H9 (cell line): ENCODE data around the gene SLC24A4. TPM values are rescaled to one million over a fixed set of nuclear protein-coding genes. Genes with fewer than 3 reads are reported as not detected.
A peak's percentile ranks its signal among the peaks of the same experiment; 100 is the strongest.

Source experiments
- DNase-seq: peaks from one replicate; pipeline ENCODE4 v3.0.0-alpha.2; 2017
- H2AFZ ChIP-seq: one replicate; pipeline ENCODE4 v1.6.1; 2013; ENCODE audit warnings: mild to moderate bottlenecking, low read length, control low read depth, moderate library complexity
- H2AK5ac ChIP-seq: 2 replicates; pipeline ENCODE4 v1.6.1; 2013; ENCODE audit warnings: low read length, control low read depth, mixed read lengths; ENCODE audit not compliant: insufficient read length
- H2BK120ac ChIP-seq: one replicate; pipeline ENCODE4 v1.6.1; 2013; ENCODE audit warnings: low read depth, mild to moderate bottlenecking, low read length, control low read depth, inconsistent platforms; ENCODE audit not compliant: poor library complexity, severe bottlenecking
- H2BK12ac ChIP-seq: 2 replicates; pipeline ENCODE4 v1.6.1; 2013; ENCODE audit warnings: low read length, control low read depth, mixed read lengths, low read depth; ENCODE audit not compliant: insufficient read length
- H2BK15ac ChIP-seq: 2 replicates; pipeline ENCODE4 v1.6.1; 2013; ENCODE audit warnings: low read depth, low read length, control low read depth
- H2BK20ac ChIP-seq: one replicate; pipeline ENCODE4 v1.6.1; 2013; ENCODE audit warnings: low read depth, mild to moderate bottlenecking, low read length, control low read depth, inconsistent platforms; ENCODE audit not compliant: poor library complexity, severe bottlenecking
- H2BK5ac ChIP-seq: 2 replicates; pipeline ENCODE4 v1.6.1; 2013; ENCODE audit warnings: low read length, control low read depth, mixed read lengths; ENCODE audit not compliant: insufficient read length
- H3K14ac ChIP-seq: 2 replicates; pipeline ENCODE4 v1.6.1; 2013; ENCODE audit warnings: low read length, control low read depth; ENCODE audit not compliant: insufficient read depth
- H3K18ac ChIP-seq: 2 replicates; pipeline ENCODE4 v1.6.1; 2013; ENCODE audit warnings: low read depth, mild to moderate bottlenecking, mixed read lengths, low read length, control low read depth; ENCODE audit not compliant: insufficient read length
- H3K23ac ChIP-seq: 2 replicates; pipeline ENCODE4 v1.6.1; 2013; ENCODE audit warnings: low read length, control low read depth, mixed read lengths, low read depth; ENCODE audit not compliant: insufficient read length
- H3K23me2 ChIP-seq: 2 replicates; pipeline ENCODE4 v1.6.1; 2013; ENCODE audit warnings: low read depth, mild to moderate bottlenecking, mixed read lengths, low read length, control low read depth; ENCODE audit not compliant: insufficient read length, poor library complexity, severe bottlenecking
- H3K27ac ChIP-seq: 2 replicates; pipeline ENCODE4 v1.5.1; 2013; ENCODE audit warnings: low read length, control low read depth, mixed read lengths, low read depth; ENCODE audit not compliant: insufficient read length
- H3K27me3 ChIP-seq: 2 replicates; pipeline ENCODE4 v1.6.1; 2013; ENCODE audit warnings: low read length, control low read depth, inconsistent platforms; ENCODE audit not compliant: insufficient read depth
- H3K4ac ChIP-seq: 2 replicates; pipeline ENCODE4 v1.6.1; 2013; ENCODE audit warnings: low read depth, mild to moderate bottlenecking, control low read depth, inconsistent platforms, low read length, moderate library complexity
- H3K4me1 ChIP-seq: 2 replicates; pipeline ENCODE4 v1.6.1; 2013; ENCODE audit warnings: low read length, control low read depth, inconsistent platforms; ENCODE audit not compliant: insufficient read depth
- H3K4me2 ChIP-seq: 2 replicates; pipeline ENCODE4 v1.6.1; 2013; ENCODE audit warnings: low read length, control low read depth, mixed read lengths; ENCODE audit not compliant: insufficient read length, insufficient read depth
- H3K56ac ChIP-seq: 2 replicates; pipeline ENCODE4 v1.6.1; 2013; ENCODE audit warnings: low read depth, mild to moderate bottlenecking, mixed read lengths, low read length, control low read depth; ENCODE audit not compliant: insufficient read length
- H3K79me1 ChIP-seq: 2 replicates; pipeline ENCODE4 v1.6.1; 2013; ENCODE audit warnings: low read depth, mild to moderate bottlenecking, moderate library complexity, low read length, control low read depth, inconsistent platforms; ENCODE audit not compliant: insufficient read depth, poor library complexity, severe bottlenecking
- H3K79me2 ChIP-seq: 2 replicates; pipeline ENCODE4 v1.6.1; 2013; ENCODE audit warnings: low read length, control low read depth, inconsistent platforms; ENCODE audit not compliant: insufficient read depth
- H3K9ac ChIP-seq: 2 replicates; pipeline ENCODE4 v1.6.1; 2013; ENCODE audit warnings: low read length, control low read depth, mixed read lengths; ENCODE audit not compliant: insufficient read length; ENCODE audit errors: extremely low read depth
- H3K9me3 ChIP-seq: one replicate; pipeline ENCODE4 v1.6.1; 2013; ENCODE audit warnings: low read depth, low read length, inconsistent platforms; ENCODE audit not compliant: control insufficient read depth
- H3T11ph ChIP-seq: one replicate; pipeline ENCODE4 v1.6.1; 2013; ENCODE audit warnings: mild to moderate bottlenecking, low read length, control low read depth, inconsistent platforms
- H4K20me1 ChIP-seq: one replicate; pipeline ENCODE4 v1.6.1; 2013; ENCODE audit not compliant: control insufficient read depth, insufficient read length, insufficient read depth
- H4K5ac ChIP-seq: 2 replicates; pipeline ENCODE4 v1.6.1; 2013; ENCODE audit warnings: low read depth, mild to moderate bottlenecking, mixed read lengths, low read length, control low read depth; ENCODE audit not compliant: insufficient read length
- H4K8ac ChIP-seq: replicated peaks from 2 replicates; pipeline ENCODE4 v1.6.1; 2013; ENCODE audit warnings: low read length, control low read depth, mixed read lengths, low read depth; ENCODE audit not compliant: insufficient read length
- H4K91ac ChIP-seq: 2 replicates; pipeline ENCODE4 v1.6.1; 2013; ENCODE audit warnings: low read depth, mild to moderate bottlenecking, moderate library complexity, mixed read lengths, low read length, control low read depth; ENCODE audit not compliant: insufficient read length
- H3K27ac Mint-ChIP-seq, 3 experiments: 2 replicates in 2 of 3; 3 replicates in 1 of 3; pipeline ENCODE4 v1.8.0; 2020 to 2021; ENCODE audit warnings: mixed read lengths in 3 of 3, mild to moderate bottlenecking in 1 of 3, moderate library complexity in 1 of 3
- H3K27me3 Mint-ChIP-seq: 2 replicates; pipeline ENCODE4 v1.8.0; 2021; ENCODE audit warnings: low read depth, mild to moderate bottlenecking, moderate library complexity, mixed read lengths
- H3K36me3 Mint-ChIP-seq, 3 experiments: 2 replicates in 2 of 3; 3 replicates in 1 of 3; pipeline ENCODE4 v1.8.0; 2020 to 2021; ENCODE audit warnings: low read depth in 3 of 3, mixed read lengths in 3 of 3; ENCODE audit not compliant: insufficient read depth in 1 of 3
- H3K4me1 Mint-ChIP-seq, 2 experiments: 2 replicates each; pipeline ENCODE4 v1.8.0; 2020; ENCODE audit warnings: mixed read lengths in 2 of 2
- H3K4me3 Mint-ChIP-seq, 2 experiments: 2 replicates in 1 of 2; 3 replicates in 1 of 2; pipeline ENCODE4 v1.8.0; 2020 to 2021; ENCODE audit warnings: mild to moderate bottlenecking in 2 of 2, mixed read lengths in 2 of 2, moderate library complexity in 1 of 2
- H3K9me3 Mint-ChIP-seq, 2 experiments: 2 replicates in 1 of 2; 3 replicates in 1 of 2; pipeline ENCODE4 v1.8.0; 2020; ENCODE audit warnings: mild to moderate bottlenecking in 2 of 2, mixed read lengths in 2 of 2, moderate library complexity in 1 of 2
- WGBS: extraction: QIAGEN DNeasy Blood & Tissue Kit; methylation state at CpG from one replicate; pipeline ENCODE4 v1.1.7; 2013; ENCODE audit warnings: missing lambda C conversion rate, low lambda C conversion rate, mixed read lengths; ENCODE audit not compliant: insufficient read length; ENCODE audit errors: extremely low coverage; 5-methylcytosine and 5-hydroxymethylcytosine counted together
- total RNA-seq: library from RNA; stranded (reverse); gene quantifications from 2 replicates; pipeline ENCODE4 v1.2.1, GENCODE V29; 2021
- TF ChIP-seq, protein P1 (sequence below): fragments of 200-600 bp; sonication (generic); conservative IDR thresholded peaks from 3 replicates; pipeline ENCODE4 v1.8.0; 2021; ENCODE audit warnings: antibody characterized with exemption, mild to moderate bottlenecking

The SLC24A4 gene
- total RNA-seq, 1 experiment from 2014 or later = 0.24 TPM

DNA sequence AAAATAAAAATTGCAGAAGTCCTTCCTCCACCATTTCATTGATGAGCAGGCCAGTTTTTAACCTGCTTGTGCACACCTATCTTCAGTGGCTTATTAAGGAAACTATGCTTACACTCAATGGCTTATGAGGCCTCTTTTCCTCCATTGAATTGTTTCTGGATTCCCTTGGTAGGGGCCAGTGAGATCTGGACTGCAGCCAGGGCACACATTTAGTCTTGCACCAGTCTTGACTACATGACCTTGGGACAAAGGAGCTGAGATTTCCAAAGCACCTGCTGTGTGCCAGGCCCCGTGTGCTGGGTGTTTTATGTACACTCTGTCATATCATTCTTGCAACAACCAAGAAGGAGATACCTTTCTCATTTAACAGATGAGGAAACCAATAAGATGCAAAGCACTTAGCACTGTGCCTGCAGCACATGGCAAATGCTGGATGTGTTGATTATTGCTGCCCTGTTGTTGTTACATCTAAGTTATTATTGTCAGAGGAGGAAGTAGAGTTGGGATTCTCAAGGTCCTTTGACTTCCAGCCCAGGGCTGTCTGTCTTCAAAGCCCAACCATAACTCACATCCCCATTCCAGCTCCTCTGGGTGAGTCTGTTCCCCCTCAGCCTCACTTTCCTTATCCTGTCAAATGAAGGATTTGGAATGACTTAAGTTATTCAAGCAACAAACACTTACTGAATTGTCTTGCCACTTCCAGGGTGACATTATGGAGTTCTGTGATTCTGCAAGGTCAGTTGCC, 159.0 kb downstream of the SLC24A4 start:
- H4K91ac ChIP-seq = no peak overlapping the region
- H3K18ac ChIP-seq = no peak overlapping the region
- no peak overlapping the region for H3K27ac ChIP-seq
- no peak overlapping the region for H3T11ph ChIP-seq
- Mint-ChIP-seq H3K27me3 (peaks cover 36% of the 10 kb centered on the region), H3K27ac (no peak overlapping the region), H3K4me1 (peaks cover under 1 to 8% of the 10 kb centered on the region in 2 experiments; a peak in 2 of 4 replicates), H3K9me3 (no peaks in the 10 kb centered on the region), H3K4me3 (no peak overlapping the region), H3K36me3 (no peaks in the 10 kb centered on the region)
- H3K4me2 ChIP-seq = no peak overlapping the region
- H3K4ac ChIP-seq = no peak overlapping the region
- no peak overlapping the region for H2BK20ac ChIP-seq
- no peaks in the 10 kb centered on the region; the same call in 1 of the 2 replicates for H3K27me3 ChIP-seq
- H2BK120ac ChIP-seq = no peak overlapping the region
- H2AFZ ChIP-seq = no peak overlapping the region
- WGBS = no CpG with 5 or more reads among the region's 1 CpG
- H3K79me2 ChIP-seq = no peaks in the 10 kb centered on the region
- H2BK5ac ChIP-seq = no peak overlapping the region
- H3K4me1 ChIP-seq = no peaks in the 10 kb centered on the region
- no peak overlapping the region for H4K8ac ChIP-seq
- TF ChIP-seq, protein P1, sequence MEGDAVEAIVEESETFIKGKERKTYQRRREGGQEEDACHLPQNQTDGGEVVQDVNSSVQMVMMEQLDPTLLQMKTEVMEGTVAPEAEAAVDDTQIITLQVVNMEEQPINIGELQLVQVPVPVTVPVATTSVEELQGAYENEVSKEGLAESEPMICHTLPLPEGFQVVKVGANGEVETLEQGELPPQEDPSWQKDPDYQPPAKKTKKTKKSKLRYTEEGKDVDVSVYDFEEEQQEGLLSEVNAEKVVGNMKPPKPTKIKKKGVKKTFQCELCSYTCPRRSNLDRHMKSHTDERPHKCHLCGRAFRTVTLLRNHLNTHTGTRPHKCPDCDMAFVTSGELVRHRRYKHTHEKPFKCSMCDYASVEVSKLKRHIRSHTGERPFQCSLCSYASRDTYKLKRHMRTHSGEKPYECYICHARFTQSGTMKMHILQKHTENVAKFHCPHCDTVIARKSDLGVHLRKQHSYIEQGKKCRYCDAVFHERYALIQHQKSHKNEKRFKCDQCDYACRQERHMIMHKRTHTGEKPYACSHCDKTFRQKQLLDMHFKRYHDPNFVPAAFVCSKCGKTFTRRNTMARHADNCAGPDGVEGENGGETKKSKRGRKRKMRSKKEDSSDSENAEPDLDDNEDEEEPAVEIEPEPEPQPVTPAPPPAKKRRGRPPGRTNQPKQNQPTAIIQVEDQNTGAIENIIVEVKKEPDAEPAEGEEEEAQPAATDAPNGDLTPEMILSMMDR = no peak
- no peaks in the 10 kb centered on the region for H3K23me2 ChIP-seq
- H2BK15ac ChIP-seq = no peak overlapping the region
- no peak overlapping the region for H2BK12ac ChIP-seq
- no peak overlapping the region for H3K9ac ChIP-seq
- no peak overlapping the region for H3K14ac ChIP-seq
- no peak overlapping the region for H3K56ac ChIP-seq
- DNase-seq = peak; percentile 12
- H4K5ac ChIP-seq = no peak overlapping the region
- H3K23ac ChIP-seq = no peak overlapping the region
- no peaks in the 10 kb centered on the region for H3K79me1 ChIP-seq
- no peaks in the 10 kb centered on the region for H4K20me1 ChIP-seq
- H2AK5ac ChIP-seq = no peak overlapping the region
- H3K9me3 ChIP-seq = no peaks in the 10 kb centered on the region
